Fibroblast of gingiva (primary cell): ENCODE measurements around the gene ANP32A.
A peak's percentile ranks its signal among the peaks of the same experiment; 100 is the strongest.

Experiments used
- DNase-seq: peaks from one replicate; pipeline ENCODE4 v3.0.0-alpha.2; 2011; ENCODE audit warnings: low read depth

Gene ANP32A

DNA sequence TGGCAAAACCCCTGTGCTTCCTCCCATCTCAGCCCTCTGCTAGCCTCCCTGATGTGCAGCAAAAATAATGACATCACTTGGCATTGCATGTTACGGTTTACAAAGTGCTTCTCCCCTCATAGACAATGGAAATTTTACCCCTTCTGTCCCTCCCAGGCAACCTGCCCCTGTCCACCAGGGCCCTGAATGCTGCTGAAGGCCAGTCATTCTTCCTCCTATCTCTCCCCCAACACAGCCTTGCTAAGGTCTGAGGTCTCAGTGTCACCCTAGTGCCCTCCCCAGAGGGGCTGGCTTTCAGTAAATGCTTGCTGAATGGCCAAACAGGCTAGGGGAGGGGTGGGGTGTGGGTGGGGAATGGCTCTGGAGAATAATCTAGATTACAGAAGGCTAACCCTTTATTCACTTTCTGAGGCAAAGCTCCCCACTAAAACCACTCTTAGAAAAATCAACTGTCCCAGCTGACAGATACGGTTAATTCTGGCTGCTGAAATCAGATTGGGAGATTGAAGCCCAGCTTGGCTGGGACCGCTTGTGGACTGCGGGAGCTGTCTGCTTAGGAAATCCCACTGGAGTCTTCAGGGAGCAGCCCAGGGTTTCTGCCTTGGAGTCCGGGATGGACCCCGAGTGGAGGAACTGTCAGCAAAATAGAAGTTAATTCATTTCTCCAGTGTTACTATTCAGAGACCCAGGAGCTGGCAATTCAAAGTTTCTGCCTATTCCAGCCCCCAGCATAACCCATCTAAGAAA, 22.9 kb downstream of the ANP32A start:
- DNase-seq, result no peak

- DNase-seq, result no peak
Measured at GRCh38 chr15:68797191-68797590, 23.5 kb downstream of the ANP32A start.

DNA sequence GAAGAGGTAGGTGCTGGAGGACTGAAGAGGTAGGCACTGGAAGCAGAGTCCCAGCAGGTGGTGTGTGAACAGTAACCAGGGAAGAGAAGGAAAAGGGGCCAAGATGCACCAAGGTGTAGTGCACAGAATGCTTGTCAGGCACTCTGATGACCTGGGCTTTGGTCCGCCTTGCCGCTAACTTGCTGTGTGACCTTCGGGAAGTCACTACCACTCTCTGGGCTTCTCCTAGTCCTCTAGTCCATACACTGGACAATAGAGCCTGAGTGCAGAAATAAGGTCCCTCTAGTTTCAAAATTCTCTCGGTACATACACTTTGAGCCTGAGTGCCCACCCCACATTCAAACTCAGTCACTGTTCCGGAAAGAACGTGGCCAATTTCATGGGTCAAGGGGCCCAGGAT, 24.1 kb downstream of the ANP32A start:
- DNase-seq, result no peak

DNA sequence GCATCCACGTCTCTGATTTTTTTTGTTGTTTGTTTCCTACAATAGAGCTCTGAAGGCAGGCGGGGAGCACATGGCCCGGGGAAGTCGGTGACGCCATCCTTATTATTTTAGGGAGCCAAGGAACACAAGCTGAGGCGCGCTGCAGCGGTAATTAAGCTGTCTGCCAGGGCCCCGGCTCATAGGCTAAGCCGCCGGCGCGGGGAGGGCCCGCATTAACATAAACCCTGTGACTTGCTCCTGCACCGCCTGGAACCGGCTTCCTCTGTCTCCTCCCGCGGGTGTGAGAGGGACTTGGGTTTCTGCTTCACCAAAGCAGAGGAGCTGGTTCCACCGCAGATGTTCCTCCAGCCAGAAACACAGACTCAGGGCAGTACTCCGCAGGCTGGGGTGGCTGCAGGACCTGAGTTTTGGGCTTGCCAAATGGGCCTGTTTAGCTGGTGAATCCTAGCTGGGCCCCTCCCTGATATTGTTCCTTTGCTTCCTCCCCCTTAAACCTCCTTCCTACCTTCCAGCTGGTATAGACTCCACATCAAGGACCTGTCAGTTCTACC, 25.3 kb downstream of the ANP32A start:
- DNase-seq, result peak; percentile 82

GRCh38 chr15:68794863-68795262, 25.8 kb downstream of the ANP32A start:
- no peak for DNase-seq

- no peak for DNase-seq
Measured at GRCh38 chr15:68794307-68794706, 26.4 kb downstream of the ANP32A start.

DNA sequence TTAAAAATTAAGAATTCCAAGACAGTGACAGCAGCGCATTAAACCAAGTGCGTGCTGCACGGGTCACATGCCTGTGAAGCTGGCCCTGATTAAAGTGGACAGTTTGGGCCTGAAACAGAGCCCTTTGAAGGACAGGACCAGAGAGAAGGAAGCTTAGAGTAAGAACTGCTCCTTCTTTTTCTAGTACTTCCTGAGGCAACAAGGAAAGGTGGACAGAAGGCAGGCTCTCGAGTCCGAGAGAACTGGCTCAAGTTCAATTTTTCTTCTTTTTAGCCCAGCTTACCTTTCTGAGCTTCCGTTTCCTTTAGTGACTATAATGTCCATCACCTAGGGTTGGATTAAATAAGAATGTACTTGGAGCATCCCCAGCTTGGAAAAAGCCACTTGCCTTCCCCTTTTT, 26.9 kb downstream of the ANP32A start:
- DNase-seq, result no peak

GRCh38 chr15:68792901-68793766, 27.6 kb downstream of the ANP32A start:
- DNase-seq, result no peak

- DNase-seq, result no peak
Measured at GRCh38 chr15:68791431-68792283, 29.0 kb downstream of the ANP32A start.

- DNase-seq, result no peak
Measured at GRCh38 chr15:68790910-68791309, 29.8 kb downstream of the ANP32A start.

DNA sequence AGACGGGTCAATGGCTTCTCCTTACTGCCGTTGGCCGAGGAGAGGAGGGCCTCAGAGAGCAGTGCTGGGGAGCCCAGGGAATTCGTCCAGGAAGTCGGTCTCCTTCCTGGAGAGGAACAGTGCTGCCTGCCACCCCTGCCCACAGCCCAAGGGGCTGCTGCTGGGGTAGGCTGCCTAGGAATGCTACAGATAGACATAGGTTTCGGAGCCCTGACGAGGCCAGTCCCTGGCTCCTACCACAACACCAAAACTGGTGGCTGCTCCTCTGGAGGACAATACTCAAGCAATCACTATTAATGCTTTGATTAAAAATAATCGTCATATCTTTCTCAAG, 30.5 kb downstream of the ANP32A start:
- DNase-seq, result no peak

DNA sequence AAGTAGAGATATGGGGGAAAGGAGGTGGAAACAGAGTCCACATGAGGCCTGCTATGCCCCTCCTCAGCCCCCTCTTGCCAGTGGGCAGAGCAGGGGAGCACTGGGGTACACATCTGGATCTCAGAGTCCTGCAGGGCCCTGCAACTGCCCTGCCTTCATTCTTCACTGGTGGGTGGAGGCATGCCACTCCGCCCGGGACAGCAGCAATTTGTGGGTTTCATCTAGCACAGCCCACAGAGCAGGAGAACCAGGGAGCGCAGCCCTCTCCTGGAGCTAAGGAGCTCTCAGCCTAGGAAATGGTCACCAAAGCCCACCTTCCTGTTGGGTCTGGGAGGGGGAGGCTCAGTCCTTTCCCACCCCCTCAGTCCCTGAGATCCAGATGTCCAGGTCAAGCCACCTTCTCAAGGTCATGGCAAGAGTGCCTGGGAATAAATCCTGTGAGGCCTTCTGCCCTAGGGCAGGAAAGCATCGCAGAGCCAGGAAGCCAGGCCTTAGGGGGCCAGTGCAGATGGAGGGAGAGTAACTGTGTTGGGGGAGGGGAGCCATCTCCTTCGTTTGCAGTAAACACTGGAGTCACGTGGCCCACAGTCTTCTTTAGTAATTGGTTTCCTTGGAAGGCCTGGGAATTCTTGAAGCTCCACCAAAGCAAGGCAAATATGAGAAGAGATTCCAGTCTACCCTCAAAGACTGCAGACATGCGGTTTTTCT, 31.0 kb downstream of the ANP32A start:
- DNase-seq, result peak; percentile 56

GRCh38 chr15:68789091-68789490, 31.6 kb downstream of the ANP32A start:
- no peak for DNase-seq

GRCh38 chr15:68788264-68788624, 32.5 kb downstream of the ANP32A start:
- DNase-seq, result no peak

- DNase-seq, result no peak
Measured at GRCh38 chr15:68787609-68788263, 33.0 kb downstream of the ANP32A start.

DNA sequence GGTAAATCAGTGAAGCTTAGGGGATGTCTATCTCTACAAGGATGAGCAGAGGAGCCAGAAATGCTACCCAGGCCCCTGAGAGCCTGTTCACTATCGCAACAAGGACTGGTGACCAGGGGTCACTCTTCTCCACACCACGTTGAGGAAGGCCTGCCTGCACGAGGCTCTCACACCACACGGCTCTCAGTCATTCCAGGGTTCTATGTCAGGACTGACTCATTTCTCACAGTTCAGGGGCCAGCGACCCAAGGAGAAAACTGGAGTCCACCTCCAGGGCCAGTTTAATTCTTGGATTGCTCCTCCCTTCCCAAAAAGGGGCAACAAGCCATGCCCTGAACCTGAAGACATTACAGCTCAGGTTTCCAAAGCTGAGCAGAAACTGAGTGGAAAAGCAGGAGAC, 33.9 kb downstream of the ANP32A start:
- DNase-seq, result no peak

DNA sequence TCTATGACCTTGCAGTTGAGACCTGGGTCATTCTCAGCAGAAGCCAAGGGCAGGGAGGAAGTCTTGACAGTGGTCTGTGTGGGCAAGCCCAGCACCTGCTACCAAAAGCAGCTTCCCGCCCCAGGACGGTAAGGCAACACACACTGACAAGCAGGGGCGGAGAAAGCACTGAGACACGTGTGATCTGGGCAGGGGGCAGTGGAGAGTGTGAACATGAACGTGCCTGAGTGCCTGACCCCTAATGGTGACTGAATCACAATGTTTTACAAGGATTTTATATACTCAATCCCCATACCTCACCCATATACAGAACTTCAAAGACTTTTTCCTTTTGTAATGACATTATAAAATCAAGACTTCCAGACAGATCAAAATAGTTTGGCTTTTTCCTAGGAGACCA, 35.2 kb downstream of the ANP32A start:
- no peak for DNase-seq

GRCh38 chr15:68784206-68784605, 36.5 kb downstream of the ANP32A start:
- no peak for DNase-seq

DNA sequence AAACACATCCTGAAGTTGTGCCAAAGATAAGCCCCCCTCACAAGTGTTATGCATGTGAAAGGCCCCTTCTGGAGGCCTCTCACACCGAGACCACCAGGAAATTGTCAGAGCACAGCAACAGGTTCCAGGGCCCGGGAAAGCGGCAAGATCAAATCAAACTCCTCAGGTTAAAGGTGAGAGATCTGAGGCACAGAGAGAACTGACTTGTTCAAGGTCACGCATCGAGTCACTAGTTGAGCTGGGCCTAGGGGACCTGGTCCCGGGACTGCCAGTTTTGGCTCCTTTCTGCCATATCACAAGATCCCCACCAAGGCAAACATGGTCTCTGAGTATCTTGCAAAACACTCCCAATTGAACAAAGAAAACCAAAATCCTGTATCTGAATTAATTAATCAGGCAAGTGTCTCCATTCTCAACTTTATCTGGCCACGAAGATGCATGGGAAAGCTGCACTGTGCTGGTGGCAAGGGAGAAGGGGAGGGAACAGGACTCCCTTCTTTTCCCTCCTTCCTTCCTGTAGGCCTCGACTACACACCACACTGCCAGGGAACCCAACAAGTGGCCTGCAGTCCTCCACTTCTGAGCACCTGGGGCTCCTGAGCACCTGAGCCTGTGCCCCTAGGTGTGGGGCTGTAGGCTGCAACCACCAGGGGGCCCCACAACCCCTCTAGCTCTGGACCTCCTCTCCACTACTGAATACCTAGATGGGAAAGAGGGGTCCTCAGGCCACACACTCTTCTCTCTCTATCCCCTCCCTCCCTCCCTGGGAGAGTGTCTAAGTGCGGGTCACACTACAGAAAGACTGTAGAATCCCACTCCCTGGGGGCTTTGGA, 37.3 kb downstream of the ANP32A start:
- DNase-seq, result no peak

GRCh38 chr15:68782589-68783161, 38.0 kb downstream of the ANP32A start:
- no peak for DNase-seq
